Gastroesophageal sphincter (tissue), 4 donors: ENCODE results near the gene TNS3. TPM values are rescaled to one million over a fixed set of nuclear protein-coding genes. Genes with fewer than 3 reads are reported as not detected.

ENCODE experiments used
- ATAC-seq: fragments of 150-250 bp; one replicate; pipeline ENCODE4 v1.9.1; 2016; ENCODE audit warnings: mild to moderate bottlenecking, moderate library complexity
- H3K27ac ChIP-seq, 4 donors: fragments of 200-600 bp; sonication (generic) in 3 of 4; 1 replicate in 3 of 4; 2 replicates in 1 of 4; pipeline ENCODE4 v1.5.1; 2016 to 2019
- H3K27me3 ChIP-seq: fragments of 200-600 bp; sonication (generic); one replicate; pipeline ENCODE4 v1.5.1; 2019
- H3K36me3 ChIP-seq, 2 donors: fragments of 200-600 bp; sonication (generic); one replicate each; pipeline ENCODE4 v1.5.1; 2019; ENCODE audit warnings: control low read depth in 1 of 2
- H3K4me1 ChIP-seq, 3 donors: fragments of 200-600 bp; sonication (generic); 1 replicate in 2 of 3; 2 replicates in 1 of 3; pipeline ENCODE4 v1.5.1; 2016 to 2019; ENCODE audit warnings: control low read depth in 2 of 3
- H3K4me3 ChIP-seq, 2 donors: fragments of 200-600 bp; sonication (generic); one replicate each; pipeline ENCODE4 v1.5.1; 2019; ENCODE audit warnings: mild to moderate bottlenecking in 1 of 2, moderate library complexity in 1 of 2
- H3K9me3 ChIP-seq, 3 donors: fragments of 200-600 bp; sonication (generic); one replicate each; pipeline ENCODE4 v1.5.1; 2017 to 2019; ENCODE audit warnings: control low read depth in 2 of 3
- CTCF ChIP-seq, 4 experiments: fragments of 200-600 bp in 2 of 4; fragments of 450-650 bp in 2 of 4; sonication (generic) in 1 of 4; IDR thresholded peaks; one replicate each; pipeline ENCODE4 v1.5.1; 2017 to 2019; ENCODE audit warnings: antibody characterized with exemption in 4 of 4, mild to moderate bottlenecking in 2 of 4, moderate library complexity in 2 of 4
- EP300 ChIP-seq: sonication (generic); formaldehyde crosslinking; IDR thresholded peaks from one replicate; pipeline ENCODE4 v1.6.1; 2017; ENCODE audit warnings: antibody characterized with exemption, mild to moderate bottlenecking
- POLR2A ChIP-seq, 2 donors: fragments of 450-650 bp; IDR thresholded peaks; one replicate each; pipeline ENCODE4 v1.6.1; 2017; ENCODE audit warnings: antibody characterized with exemption in 2 of 2, mild to moderate bottlenecking in 2 of 2, moderate library complexity in 1 of 2
- POLR2AphosphoS5 ChIP-seq: sonication (generic); formaldehyde crosslinking; IDR thresholded peaks from one replicate; pipeline ENCODE4 v1.6.1; 2017; ENCODE audit warnings: antibody characterized with exemption
- WGBS, 2 donors: methylation state at CpG; one replicate each; pipeline ENCODE4 v1.1.5; 2018; ENCODE audit warnings: low coverage in 1 of 2; 5-methylcytosine and 5-hydroxymethylcytosine counted together
- total RNA-seq, 4 donors: library from RNA; depleted of rRNA; stranded (reverse); fragments of >200 nt; gene quantifications; one replicate each; pipeline ENCODE4 v1.1.0, GENCODE V29; 2016

Gene TNS3
- total RNA-seq, 4 donors from 2014 or later: 35.0 to 61.3 (median 45.1) TPM

- Histone ChIP-seq H3K27ac (no peak overlapping the region), H3K36me3 (no peaks in the 10 kb centered on the region), H3K9me3 (no peaks in the 10 kb centered on the region), H3K4me1 (peaks cover 0 to 43% (median 4%) of the 10 kb centered on the region in 3 donors), H3K4me3 (no peak overlapping the region), H3K27me3 (no peaks in the 10 kb centered on the region)
- WGBS, 2 donors: 51 to 90% methylated on average over 2 of the region's 2 CpGs
- TF ChIP-seq CTCF (IDR thresholded peaks at IDR 0.05): no peak
- TF ChIP-seq POLR2AphosphoS5: no peak
- no peak for TF ChIP-seq EP300
- TF ChIP-seq POLR2A (IDR thresholded peaks at IDR 0.05): no peak
- no peak for ATAC-seq
These were observed 28.6 kb downstream of the TNS3 start for GRCh38 chr7:47553309-47553708.

GRCh38 chr7:47552621-47553020 is 29.3 kb downstream of the TNS3 start:
- no peaks in the 10 kb centered on the region for H3K9me3 ChIP-seq
- H3K4me1 ChIP-seq: peaks cover 0 to 36% (median 0%) of the 10 kb centered on the region in 3 donors
- 19 to 24% methylated on average over 2 to 3 of the region's 3 CpGs for WGBS, 2 donors
- TF ChIP-seq POLR2AphosphoS5 (peak; percentile 62), EP300 (no peak)
- H3K4me3 ChIP-seq: no peak overlapping the region
- no peaks in the 10 kb centered on the region for H3K27me3 ChIP-seq
- no peak overlapping the region for H3K27ac ChIP-seq
- H3K36me3 ChIP-seq: no peaks in the 10 kb centered on the region
- peak; percentile 46 for ATAC-seq

- ATAC-seq: no peak
- no peaks in the 10 kb centered on the region for H3K36me3 ChIP-seq
- H3K4me3 ChIP-seq: no peak overlapping the region
- no peaks in the 10 kb centered on the region for H3K27me3 ChIP-seq
- WGBS, 2 donors: 47 to 55% methylated on average over 11 to 12 of the region's 12 CpGs
- no peaks in the 10 kb centered on the region for H3K9me3 ChIP-seq
- H3K4me1 ChIP-seq: peaks cover 0 to 28% (median 0%) of the 10 kb centered on the region in 3 donors
- H3K27ac ChIP-seq: no peak overlapping the region
- TF ChIP-seq POLR2A (IDR thresholded peaks at IDR 0.05) (no peak), POLR2AphosphoS5 (no peak), CTCF (IDR thresholded peaks at IDR 0.05) (no peak), EP300 (no peak)
These were observed 30.1 kb downstream of the TNS3 start for GRCh38 chr7:47551668-47552440.

GRCh38 chr7:47550788-47551470 is 31.0 kb downstream of the TNS3 start:
- Histone ChIP-seq H3K27me3 (no peaks in the 10 kb centered on the region), H3K9me3 (no peaks in the 10 kb centered on the region), H3K27ac (no peak overlapping the region), H3K4me1 (peaks cover 0 to 24% (median 0%) of the 10 kb centered on the region in 3 donors), H3K4me3 (no peak overlapping the region), H3K36me3 (no peaks in the 10 kb centered on the region)
- ATAC-seq: peak; percentile 25
- 74 to 83% methylated on average over 4 to 6 of the region's 11 CpGs for WGBS, 2 donors
- TF ChIP-seq POLR2A (IDR thresholded peaks at IDR 0.05): no peak
- TF ChIP-seq POLR2AphosphoS5: no peak
- TF ChIP-seq EP300: no peak
- TF ChIP-seq CTCF (IDR thresholded peaks at IDR 0.05): no peak

GRCh38 chr7:47549916-47550315 is 32.0 kb downstream of the TNS3 start:
- WGBS, 2 donors: 100% methylated on average over 1 of the region's 8 CpGs; no CpG with 5 or more reads in 1 of the 2 donors
- H3K36me3 ChIP-seq: no peaks in the 10 kb centered on the region
- no peak overlapping the region for H3K4me3 ChIP-seq
- H3K27me3 ChIP-seq: no peaks in the 10 kb centered on the region
- no peak for ATAC-seq
- no peaks in the 10 kb centered on the region for H3K9me3 ChIP-seq
- H3K27ac ChIP-seq: no peak overlapping the region
- H3K4me1 ChIP-seq: peaks cover 0 to 24% (median 0%) of the 10 kb centered on the region in 3 donors
- no peak for TF ChIP-seq EP300
- TF ChIP-seq POLR2A (IDR thresholded peaks at IDR 0.05): no peak
- no peak for TF ChIP-seq CTCF (IDR thresholded peaks at IDR 0.05)
- no peak for TF ChIP-seq POLR2AphosphoS5
